DMS79 (cell line): Measurements from ENCODE around the gene PDE1C.

ENCODE experiments used
- DNase-seq: peaks from one replicate; lab custom pipeline; 2025; lab: John Stamatoyannopoulos, UW

The PDE1C gene

DNA sequence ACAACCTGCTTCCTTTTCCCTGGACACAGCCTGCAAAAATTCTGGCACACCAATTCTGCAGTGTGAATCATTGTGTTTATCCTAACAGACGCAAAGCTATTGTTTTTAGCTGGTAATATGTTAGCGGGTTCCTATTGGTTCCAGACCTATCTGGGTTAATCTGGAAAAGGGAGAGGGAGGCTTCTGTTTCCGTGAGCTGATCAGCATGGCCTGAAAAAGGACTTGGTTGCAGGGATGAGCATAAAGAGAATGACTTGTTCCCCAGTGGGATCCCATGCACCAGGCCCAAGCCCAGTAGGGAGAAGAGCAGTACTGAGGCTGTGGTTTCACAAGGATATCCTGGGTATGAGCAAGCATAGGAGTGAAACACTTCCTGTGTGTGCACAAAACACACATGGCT lies 78.4 kb downstream of the PDE1C start:
- DNase-seq, result no peak

DNA sequence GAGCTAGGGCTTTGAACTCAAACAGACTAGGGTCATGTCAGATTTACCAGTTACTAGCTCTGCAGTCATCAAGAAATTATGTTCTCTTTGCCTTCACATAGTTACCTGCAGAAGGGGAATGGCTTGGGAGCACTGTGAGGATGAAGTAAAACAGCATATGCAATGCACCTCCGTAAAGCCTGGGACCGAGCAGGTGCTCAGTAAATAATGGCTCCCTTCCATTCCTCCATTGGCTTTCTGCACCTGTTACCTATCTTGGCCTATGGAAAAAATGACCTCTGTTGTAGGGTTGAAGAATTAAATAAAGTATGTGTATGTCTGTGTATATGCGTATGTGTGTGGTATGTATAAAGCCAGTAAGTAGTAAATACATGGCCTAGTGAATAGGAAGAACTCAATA lies 78.8 kb downstream of the PDE1C start:
- no peak for DNase-seq

DNA sequence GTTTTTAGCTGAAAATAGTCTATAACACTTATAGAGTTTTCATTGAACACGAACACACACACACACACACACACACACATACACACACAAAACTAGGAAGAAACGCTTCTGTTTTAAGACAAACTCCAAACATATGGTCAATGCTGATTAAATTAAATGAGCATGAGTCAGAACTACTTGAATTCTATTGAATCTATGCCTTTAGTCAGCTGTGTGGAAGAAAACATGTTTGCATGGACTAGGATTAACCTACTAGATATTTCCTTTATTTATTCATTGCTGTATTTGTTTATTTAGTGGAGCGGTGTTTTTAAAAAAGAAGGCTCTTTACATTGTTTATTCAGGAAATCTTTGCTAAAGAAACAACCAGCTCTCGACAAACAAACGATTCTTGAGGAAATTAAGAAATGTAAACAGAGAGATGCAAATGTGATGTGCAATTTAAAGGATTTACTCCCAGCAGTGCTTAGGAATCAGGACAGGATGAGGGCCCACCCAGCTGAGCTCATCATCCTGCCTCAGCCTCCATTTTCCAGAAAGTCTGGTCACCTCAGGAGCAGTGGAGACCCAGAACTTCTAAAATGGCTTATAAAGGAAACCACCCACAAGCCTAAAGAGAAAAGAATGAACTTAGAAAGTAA lies 83.2 kb downstream of the PDE1C start:
- no peak for DNase-seq

DNA sequence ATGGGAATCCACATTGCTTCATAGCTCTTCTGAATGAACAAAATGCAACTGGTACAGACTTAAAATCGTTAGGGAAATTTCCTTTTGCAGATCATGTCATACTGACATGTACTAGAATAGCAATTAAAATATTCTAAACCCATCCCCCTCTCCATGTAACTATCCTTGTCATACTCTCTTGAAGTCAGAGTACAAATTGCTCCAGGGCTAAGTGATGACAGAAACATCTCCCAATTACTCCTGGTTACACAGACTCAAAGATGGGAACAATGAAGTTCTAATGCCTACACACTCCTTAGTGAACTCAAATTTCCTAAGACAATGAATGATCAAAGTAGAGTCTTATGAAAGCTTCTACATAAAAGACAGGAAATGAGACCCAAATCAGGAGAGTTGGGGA lies 87.2 kb downstream of the PDE1C start:
- DNase-seq, result no peak

DNA sequence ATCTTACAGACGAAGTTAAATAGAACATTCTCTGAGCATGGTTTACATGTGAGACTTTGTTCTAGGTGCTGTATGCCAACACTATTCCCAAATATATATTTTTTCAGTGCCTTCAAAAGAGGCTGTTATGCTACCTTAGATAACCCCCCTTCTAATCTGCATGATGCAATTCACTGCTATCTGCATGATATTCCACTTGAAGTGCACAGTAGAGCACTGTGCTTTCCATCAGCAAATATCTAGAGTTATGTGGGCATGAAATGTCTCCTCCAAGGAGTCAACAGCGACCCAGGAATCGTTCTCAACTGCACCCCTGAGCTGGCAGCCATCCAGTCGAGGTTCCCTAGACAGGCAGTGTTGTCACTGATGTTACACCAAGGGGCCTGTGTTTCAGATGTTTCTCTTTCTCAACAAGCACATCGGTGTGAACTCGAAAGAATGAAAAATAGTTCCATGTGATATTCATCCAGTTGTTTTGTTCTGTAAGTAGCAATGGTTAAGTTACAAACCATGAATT lies 88.3 kb downstream of the PDE1C start:
- DNase-seq, result peak; percentile 9

DNA sequence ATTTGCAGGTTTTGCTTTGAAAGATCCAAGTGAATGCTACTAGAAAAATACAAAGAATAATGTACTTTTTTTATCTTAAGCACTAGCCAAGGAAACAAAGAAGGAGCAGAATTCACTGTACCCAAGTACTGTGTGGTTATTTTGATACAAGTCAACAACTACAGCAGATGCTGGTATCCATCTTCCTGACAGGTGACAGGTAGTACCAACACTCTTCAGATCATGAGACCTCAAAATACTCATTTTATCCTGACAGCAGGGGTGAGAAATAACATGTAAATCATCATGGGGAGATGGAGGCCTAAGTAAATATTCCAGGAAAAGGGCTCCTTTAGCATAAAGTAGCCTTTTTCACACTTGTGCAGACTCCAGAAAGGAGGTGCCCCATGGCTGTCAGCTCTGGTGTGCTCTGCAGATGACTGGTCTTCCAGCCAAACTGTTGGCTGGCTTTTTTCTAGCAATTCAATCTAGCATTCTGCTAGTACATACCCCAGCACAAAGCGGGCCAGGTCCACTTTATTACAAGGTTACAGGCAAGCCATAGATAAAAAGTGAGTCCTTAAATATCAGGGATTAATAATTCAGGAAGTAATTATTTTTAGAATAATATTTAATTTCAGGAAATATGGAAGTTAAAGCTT lies 90.4 kb downstream of the PDE1C start:
- DNase-seq, result no peak

DNA sequence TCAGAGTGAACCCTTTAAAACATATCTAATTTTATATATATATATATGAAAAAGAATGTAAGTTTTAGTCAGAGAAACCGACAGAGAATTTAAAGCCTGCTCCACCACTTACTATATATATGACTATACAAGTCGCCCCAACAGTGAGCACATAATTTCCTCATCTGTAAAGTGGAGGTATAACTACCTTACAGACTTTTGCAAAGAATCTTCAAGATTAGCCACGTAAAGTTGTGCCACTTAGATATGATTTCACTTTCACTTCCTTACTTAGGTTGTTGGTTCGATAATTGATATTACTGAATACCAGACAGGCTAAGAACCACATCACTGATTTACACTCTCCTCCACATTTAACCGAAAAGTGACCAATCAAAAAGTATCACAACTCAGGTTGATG lies 94.7 kb downstream of the PDE1C start:
- DNase-seq, result no peak

DNA sequence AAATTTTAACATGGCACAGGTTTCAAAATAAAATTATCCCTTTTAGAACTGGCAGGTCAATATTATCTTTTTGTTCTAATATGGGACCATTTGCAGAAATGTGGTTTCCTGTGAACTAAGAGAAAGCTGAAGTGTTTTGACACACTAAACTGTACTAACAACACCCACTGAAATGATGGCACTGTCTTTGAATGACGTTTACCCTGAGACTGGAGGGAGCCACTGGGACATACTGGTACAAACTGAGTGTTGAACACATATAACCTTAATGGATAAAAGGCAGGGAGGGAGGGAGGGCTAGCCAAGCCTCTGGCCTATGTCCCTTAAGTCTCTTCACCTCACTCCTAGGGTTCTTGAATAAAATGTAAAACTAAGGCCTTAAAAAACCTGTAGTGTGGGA lies 95.9 kb downstream of the PDE1C start:
- DNase-seq, result no peak

DNA sequence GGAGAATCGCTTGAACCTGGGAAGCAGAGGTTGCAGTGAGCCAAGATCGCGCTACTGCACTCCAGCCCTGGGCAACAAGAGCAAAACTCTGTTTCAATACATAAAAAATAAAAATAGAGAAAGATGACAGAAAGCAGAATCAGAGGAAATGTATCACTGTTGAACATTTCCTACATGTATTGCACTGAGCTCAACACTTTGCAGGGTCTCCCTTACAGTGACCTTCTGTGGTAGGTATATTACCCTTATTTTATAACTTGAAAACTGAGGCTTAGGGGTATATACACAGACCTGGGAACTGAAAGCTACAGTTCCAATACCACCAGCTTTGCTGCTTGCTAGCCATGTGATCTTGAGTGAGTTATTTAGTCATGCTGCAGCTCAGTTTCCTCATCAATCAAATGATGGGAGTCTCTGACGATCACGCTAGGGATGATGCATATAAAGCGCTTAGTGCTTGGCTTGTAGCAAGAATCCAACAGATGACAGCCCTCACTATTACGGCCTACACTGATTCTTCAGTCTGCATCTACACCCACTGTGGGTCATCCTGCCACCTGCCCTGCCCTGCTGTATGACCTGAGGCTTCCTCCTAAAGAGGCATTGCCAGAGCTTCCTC lies 99.0 kb downstream of the PDE1C start:
- DNase-seq, result no peak

DNA sequence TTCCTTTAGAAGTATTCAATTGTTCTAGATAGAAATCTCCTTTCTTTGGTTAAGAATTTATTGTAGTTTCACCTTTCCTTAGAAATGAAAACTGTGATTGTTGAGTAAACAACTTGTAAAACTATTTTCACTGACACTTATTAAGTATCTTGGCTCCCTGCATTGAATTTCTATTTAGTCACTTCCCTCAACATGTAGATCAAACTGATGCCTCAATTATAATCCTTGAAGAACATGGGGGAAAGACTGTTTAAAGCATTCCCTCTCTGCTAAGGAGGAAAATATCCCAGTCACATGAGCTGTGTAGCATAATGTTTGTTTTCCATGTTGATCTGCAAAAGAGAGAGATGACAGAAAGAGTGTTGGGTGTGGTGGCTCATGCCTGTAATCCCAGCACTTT lies 99.7 kb downstream of the PDE1C start:
- no peak for DNase-seq

DNA sequence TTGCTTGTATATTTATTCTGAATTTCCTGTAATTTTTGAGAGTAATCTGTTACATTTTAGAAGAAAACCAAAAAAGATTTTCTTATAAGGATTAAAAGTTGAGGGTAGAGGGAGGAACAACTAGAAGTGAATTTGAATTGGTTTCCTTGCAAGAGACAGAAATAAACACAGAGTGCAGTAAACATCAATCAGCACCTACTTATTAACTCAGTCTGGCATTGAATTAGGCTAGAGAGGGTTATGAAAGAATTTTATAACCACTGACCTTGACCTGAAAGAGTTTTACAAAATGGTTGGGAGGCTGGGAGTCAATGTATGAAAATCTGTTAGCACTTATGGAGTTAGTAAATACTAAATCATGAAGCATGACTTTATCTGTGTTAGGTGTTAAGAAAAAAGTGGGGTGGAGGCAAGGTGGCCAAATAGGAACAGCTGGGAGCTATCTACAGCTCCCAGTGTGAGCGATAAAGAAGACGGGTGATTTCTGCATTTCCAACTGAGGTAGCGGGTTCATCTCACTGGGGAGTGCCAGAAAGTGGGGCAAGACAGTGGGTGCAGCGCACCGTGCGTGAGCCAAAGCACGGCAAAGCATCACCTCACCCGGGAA lies 106.5 kb downstream of the PDE1C start:
- no peak for DNase-seq

DNA sequence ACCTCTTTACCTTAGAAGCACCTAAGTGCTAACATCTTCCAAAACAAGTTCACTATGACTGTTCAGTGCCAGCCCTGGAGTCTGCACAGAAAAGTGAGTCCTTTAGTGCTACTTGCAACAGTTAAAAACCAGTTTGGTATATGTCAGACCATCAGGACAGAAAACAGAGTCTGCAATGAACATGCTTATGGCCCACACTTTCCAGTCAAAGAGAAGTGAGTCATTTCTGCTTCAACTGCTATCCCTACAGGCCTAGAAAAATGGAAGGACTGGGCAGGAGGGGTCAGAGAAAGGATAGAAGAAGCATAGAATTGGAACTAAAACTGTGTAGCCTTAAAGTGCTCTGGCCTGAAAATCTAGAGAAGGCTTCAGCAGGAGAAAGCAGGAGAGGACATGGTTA lies 108.0 kb downstream of the PDE1C start:
- no peak for DNase-seq

DNA sequence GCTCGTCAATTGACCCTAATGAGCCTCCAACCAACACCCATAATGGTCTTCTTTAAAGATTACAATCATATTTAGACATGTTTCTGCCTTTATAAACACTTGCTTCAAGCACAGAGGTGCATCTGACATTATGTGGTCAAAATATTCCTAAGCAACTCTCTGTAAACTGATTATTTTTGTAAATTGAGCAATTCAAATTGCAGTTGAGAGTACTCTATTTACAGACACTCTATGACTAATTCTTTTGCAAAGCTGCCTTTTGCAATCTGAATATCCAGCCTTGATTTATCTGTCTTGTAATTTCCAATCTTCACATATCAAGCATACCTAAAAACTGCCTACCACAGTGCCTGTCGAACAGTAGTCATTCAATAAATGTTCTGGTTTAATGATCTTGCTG lies 112.0 kb downstream of the PDE1C start:
- no peak for DNase-seq

DNA sequence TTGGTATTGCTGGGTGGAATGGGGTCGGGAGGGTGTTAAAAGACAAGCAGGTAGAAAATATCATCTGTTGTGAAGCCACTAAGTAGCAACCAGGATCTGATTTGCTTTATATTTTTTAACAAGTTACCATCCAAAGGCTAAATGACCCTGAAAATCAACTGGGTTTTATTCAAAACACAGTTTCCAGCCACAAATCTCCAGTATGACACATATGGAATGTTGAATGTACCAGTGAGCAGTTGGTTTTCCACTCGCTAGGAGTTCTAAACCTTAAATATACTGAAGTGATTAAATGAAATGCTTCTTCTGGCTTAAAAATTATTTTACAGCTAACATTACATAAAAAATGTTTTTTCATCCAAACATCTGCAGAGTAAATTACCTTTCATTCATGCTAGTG lies 112.5 kb downstream of the PDE1C start:
- no peak for DNase-seq

DNA sequence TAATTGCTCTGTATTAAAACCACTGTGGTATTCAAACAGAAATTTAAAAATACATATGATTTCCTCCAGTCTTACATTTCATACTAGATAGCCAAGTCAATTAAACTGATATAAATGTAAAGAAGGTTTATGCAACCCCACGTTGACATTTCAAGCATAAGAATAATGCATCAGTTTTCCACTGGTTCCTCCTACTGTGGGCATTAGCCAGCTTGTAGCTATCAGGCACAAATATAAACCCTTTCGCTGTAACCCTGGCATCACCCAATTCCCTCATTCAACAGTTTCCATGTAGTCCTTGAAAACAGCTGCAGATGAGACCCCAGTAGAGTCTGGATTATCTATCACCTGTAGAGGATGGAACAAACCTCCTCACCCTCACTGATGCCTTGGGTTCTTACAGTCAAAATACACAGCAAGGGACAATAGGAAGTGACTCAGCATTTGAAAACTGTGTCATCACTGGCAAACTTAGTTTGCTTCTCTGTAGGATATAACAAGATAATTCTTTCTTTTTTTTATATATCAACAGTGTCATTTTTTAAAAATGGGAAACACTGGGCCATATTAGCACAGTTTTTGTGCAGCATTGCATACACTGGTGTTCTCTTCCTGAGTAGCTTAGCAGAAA lies 113.0 kb downstream of the PDE1C start:
- DNase-seq, result no peak

DNA sequence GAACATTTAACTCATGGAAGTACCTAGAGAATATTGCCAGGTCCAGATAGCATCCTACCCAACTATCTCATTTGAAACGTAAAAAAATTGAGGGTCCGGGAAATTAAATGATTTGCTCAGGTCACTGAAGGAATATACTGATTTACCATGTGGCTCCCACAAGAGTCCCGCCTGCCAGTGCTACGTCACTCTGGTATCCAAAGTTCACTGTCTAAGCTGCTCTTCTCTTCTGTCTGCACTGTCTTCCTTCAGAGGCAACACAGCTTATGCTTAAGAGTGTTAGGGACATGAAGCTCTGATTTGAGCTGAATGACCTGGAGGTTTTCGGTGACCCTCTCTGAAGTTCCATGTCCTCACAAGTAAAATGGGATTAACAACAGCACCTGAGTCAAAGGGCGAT lies 114.6 kb downstream of the PDE1C start:
- no peak for DNase-seq

DNA sequence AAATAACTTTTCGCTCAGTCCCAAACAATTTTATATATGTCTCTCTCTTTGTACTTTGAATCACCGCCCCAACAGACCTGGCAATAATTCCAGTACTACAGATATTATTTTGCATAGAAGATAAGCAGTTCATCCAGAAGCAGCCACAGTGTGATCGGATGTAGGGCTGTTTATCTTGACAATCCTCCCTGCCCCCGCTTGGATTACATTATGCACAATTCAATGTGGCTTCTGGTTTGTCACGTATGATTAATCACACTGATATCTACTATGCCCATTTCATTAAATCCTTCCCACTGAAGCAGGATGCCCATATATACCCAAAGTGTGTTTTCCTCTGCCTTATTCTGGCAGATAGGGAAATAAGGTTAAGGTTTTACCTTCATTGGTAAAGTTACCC lies 115.2 kb downstream of the PDE1C start:
- DNase-seq, result no peak

DNA sequence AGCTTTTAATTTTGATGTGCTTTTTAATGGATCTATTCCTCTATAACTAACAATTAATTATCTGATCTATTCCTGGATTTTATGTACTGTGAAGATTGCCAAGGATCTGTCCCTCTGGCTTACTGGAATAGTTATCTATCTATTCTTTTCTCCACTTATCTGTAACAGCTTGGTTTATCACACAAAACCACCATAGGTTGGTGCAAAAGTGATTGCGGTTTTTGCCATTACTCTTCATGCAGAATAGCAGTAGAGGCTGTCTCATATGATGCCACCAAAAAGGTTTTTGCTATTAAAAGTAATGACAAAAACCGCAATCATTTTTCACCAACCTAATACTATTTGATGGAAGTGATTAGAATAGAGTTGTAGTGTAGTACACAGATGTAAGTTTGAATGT lies 115.7 kb downstream of the PDE1C start:
- DNase-seq, result no peak

DNA sequence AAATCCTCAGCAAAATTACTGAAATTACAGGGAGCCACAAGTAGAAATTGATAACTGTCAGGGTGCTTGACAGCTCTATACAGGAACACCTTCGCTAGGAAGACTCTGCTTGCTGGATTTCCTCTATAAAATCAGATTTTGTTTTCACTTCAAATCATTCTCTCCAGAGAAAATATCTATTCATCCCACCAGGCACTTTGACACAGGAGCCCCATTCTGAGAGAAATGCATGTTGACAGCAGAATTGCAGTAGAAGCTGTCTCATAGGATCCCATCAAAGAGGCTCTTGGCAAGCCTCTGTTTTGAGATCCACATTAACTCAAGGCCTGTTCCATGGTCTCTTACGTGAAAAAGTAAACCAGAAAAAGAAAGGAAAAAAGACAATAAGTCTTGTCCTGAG lies 116.8 kb downstream of the PDE1C start:
- DNase-seq, result no peak

DNA sequence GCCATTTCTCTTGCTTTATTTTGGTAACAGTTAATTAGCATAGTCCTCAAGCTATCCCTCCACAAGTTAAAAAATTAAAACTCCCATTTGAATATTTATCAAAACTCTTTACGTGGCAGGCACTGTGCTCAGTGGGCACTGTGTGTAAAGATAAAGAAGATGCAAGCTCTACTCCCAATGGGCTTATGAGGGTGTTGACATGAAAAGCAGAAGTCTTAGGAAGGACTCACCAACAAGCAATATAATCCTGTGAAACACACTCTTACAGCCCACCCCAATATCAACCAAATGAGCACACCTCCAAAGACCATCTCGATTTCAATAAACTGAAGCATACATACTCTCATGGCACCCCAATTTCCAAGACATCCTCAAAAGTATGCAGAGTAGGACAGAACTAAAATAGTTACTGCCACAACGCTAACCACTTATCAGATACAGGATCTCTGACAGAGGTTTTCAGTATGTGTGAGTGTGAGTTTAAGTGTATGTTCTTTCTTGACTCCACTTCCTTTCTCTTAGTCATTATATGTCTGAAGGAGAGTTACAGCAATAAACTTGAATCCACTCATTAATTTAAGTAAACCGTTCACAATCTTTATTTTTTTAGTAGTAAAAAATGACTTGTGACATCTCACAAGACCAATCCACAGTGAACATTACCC lies 120.0 kb downstream of the PDE1C start:
- DNase-seq, result no peak

DNA sequence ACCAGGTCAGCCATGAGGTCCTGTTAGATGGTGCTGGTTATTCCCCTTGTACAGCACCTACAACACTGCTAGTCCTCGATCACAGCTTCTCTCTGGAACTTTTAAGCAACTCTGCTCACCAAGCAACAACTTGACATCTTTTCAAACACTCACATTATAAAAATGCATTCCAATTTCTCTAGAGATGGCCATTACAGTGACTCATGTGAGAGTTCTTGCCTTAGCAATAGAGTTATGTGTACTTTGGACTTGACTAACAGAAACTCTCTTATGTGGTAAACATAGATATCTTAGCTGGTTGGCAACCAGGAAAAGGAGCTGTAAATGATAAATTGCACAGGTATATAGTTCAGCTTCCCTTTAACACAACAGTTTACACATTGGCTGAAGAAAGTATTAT lies 122.2 kb downstream of the PDE1C start:
- no peak for DNase-seq

DNA sequence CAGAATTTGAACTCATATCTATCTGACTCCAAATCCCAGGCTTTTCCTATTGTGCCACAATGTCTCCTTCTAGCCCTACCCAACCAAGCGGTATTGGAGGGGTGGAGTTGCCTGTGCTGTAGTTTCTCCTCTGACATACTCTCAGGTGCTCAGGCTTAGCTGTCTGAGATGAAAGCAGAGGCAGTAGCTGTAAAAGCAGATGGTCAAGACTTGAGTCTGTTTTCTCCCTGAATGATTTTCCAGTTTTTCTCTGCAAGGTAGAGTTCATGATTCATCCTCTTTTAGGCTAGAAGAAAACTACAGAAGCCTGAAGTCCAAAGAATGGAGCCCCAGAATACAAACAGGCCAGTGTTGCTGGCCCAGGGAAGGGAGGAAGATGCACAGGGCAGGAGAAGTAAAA lies 130.0 kb downstream of the PDE1C start:
- no peak for DNase-seq
